ENCODE data around the gene CREB3L2. TPM values are rescaled to one million over a fixed set of nuclear protein-coding genes. Genes with fewer than 3 reads are reported as not detected.

CREB3L2 gene
- total and polyA plus RNA-seq, 2 donors (not counting 1 experiment from before 2014, with no cell fraction given) = 13.8 to 25.1 TPM

- Histone ChIP-seq H3K27ac (ENCODE audit: low read length in 2 of 2) (no peak overlapping the region), H4K20me1 (ENCODE audit: control insufficient read depth, insufficient read depth, low read length, poor library complexity, severe bottlenecking) (no peaks in the 10 kb centered on the region), H3K4me2 (replicated peaks; ENCODE audit: low read depth, low read length, poor library complexity, severe bottlenecking) (no peak overlapping the region), H3K4me3 (ENCODE audit: control extremely low read depth in 1 of 5, extremely low read depth in 1 of 5, insufficient read depth in 1 of 5, low read depth in 2 of 5, low read length in 4 of 5) (no peak overlapping the region), H3K4me1 (ENCODE audit: control insufficient read depth in 2 of 2, insufficient read depth in 2 of 2, low read length in 2 of 2) (no peaks in the 10 kb centered on the region), H2AFZ (ENCODE audit: insufficient read depth, low read depth, low read length, poor library complexity, severe bottlenecking) (no peak overlapping the region), H3K9me3 (ENCODE audit: control extremely low read depth in 1 of 3, control insufficient read depth in 2 of 3, insufficient read depth in 1 of 3, low read length in 2 of 3) (peaks cover 0 to 6% (median 0%) of the 10 kb centered on the region in 3 donors), H3K27me3 (replicated peaks in 1 of 4; ENCODE audit: control extremely low read depth in 1 of 4, control insufficient read depth in 3 of 4, insufficient read depth in 4 of 4, low read length in 3 of 4) (no peaks in the 10 kb centered on the region), H3K79me2 (ENCODE audit: control insufficient read depth, insufficient read depth, low read length) (no peaks in the 10 kb centered on the region), H3K9ac (ENCODE audit: low read length) (no peak overlapping the region), H3K36me3 (replicated peaks in 1 of 2; ENCODE audit: control extremely low read depth in 1 of 2, control insufficient read depth in 1 of 2, extremely low read depth in 1 of 2, insufficient read depth in 2 of 2, low read length in 1 of 2) (no peaks in the 10 kb centered on the region)
- no peak overlapping the region for H3K4me3 Mint-ChIP-seq
- WGBS (ENCODE audit: insufficient coverage) = no CpG with 5 or more reads among the region's 3 CpGs
- DNase-seq = no peak
- ChIA-PET CTCF (no interaction called here), POLR2A (no interaction called here)
- no peak overlapping the region for H3K27ac Mint-ChIP-seq
- H3K27me3 Mint-ChIP-seq = peaks cover 12% of the 10 kb centered on the region
- TF ChIP-seq EZH2 (IDR thresholded peaks at IDR 0.05; ENCODE audit: borderline replicate concordance, insufficient read depth, low read depth, low read length, poor library complexity, severe bottlenecking) (no peak), CTCF (IDR thresholded peaks at IDR 0.05) (no peak)
- no peaks in the 10 kb centered on the region for H3K4me1 Mint-ChIP-seq
- peaks cover 2% of the 10 kb centered on the region for H3K9me3 Mint-ChIP-seq (ENCODE audit: insufficient read depth)
- ATAC-seq (ENCODE audit: low read depth) = no peak
- intact Hi-C loops (cut with micrococcal nuclease) = no loop called here
Observed at GRCh38 chr7:138047907-138048306, 46.0 kb upstream of the CREB3L2 start.

GRCh38 chr7:138044897-138045296 is 43.0 kb upstream of the CREB3L2 start:
- no peak for ATAC-seq (ENCODE audit: low read depth)

More at GRCh38 chr7:138044897-138045296, 43.0 kb upstream of the CREB3L2 start:
- POLR2A ChIA-PET = no interaction called here
- intact Hi-C loops (cut with micrococcal nuclease) = no loop called here
- H3K9ac ChIP-seq (ENCODE audit: low read length) = no peak overlapping the region
- no peaks in the 10 kb centered on the region for H3K9me3 Mint-ChIP-seq (ENCODE audit: insufficient read depth)
- DNase-seq = no peak
- no peaks in the 10 kb centered on the region for H4K20me1 ChIP-seq (ENCODE audit: control insufficient read depth, insufficient read depth, low read length, poor library complexity, severe bottlenecking)
- H3K4me3 ChIP-seq (ENCODE audit: control extremely low read depth in 1 of 5, extremely low read depth in 1 of 5, insufficient read depth in 1 of 5, low read depth in 2 of 5, low read length in 4 of 5) = no peak overlapping the region
- no peaks in the 10 kb centered on the region for H3K79me2 ChIP-seq (ENCODE audit: control insufficient read depth, insufficient read depth, low read length)
- CTCF ChIA-PET = interaction anchor here (1.2 to 1.4 kb wide), 2 partner anchors 36 to 389 kb away, joined by 3 to 4 read pairs; no protein-coding TSS in a partner anchor
- peaks cover 7% of the 10 kb centered on the region for H3K4me1 Mint-ChIP-seq
- H3K27me3 Mint-ChIP-seq = peaks cover 12% of the 10 kb centered on the region
- TF ChIP-seq EZH2 (IDR thresholded peaks at IDR 0.05; ENCODE audit: borderline replicate concordance, insufficient read depth, low read depth, low read length, poor library complexity, severe bottlenecking) = no peak
- TF ChIP-seq CTCF (IDR thresholded peaks at IDR 0.05) = no peak
- no peak overlapping the region for H3K4me2 ChIP-seq (replicated peaks; ENCODE audit: low read depth, low read length, poor library complexity, severe bottlenecking)
- H3K36me3 ChIP-seq (replicated peaks in 1 of 2; ENCODE audit: control extremely low read depth in 1 of 2, control insufficient read depth in 1 of 2, extremely low read depth in 1 of 2, insufficient read depth in 2 of 2, low read length in 1 of 2) = no peaks in the 10 kb centered on the region
- H3K27me3 ChIP-seq (replicated peaks in 1 of 4; ENCODE audit: control extremely low read depth in 1 of 4, control insufficient read depth in 3 of 4, insufficient read depth in 4 of 4, low read length in 3 of 4) = no peaks in the 10 kb centered on the region
- no peak overlapping the region for H2AFZ ChIP-seq (ENCODE audit: insufficient read depth, low read depth, low read length, poor library complexity, severe bottlenecking)
- H3K4me3 Mint-ChIP-seq = no peak overlapping the region
- no peaks in the 10 kb centered on the region for H3K4me1 ChIP-seq (ENCODE audit: control insufficient read depth in 2 of 2, insufficient read depth in 2 of 2, low read length in 2 of 2)
- no peaks in the 10 kb centered on the region for H3K9me3 ChIP-seq (ENCODE audit: control extremely low read depth in 1 of 3, control insufficient read depth in 2 of 3, insufficient read depth in 1 of 3, low read length in 2 of 3)
- no CpG with 5 or more reads among the region's 2 CpGs for WGBS (ENCODE audit: insufficient coverage)
- no peak overlapping the region for H3K27ac ChIP-seq (ENCODE audit: low read length in 2 of 2)
- no peak overlapping the region for H3K27ac Mint-ChIP-seq

Measured in B cell (primary cell).